H1 (cell line): ENCODE results near the gene PREX1. TPM values are rescaled to one million over a fixed set of nuclear protein-coding genes. Genes with fewer than 3 reads are reported as not detected.

Experiments
- CTCF ChIA-PET: fragments of 300-600 bp; sonication (Branson Sonifier 250); formaldehyde crosslinking; loops from one replicate; lab custom pipeline; 2021; ENCODE audit not compliant: partially characterized antibody; lab: Charles Lee
- POLR2A ChIA-PET: fragments of 300-600 bp; sonication (Branson Sonifier 250); formaldehyde crosslinking; loops from one replicate; lab custom pipeline; 2021; ENCODE audit warnings: inconsistent platforms; ENCODE audit not compliant: partially characterized antibody; lab: Charles Lee
- DNase-seq, 2 experiments: peaks; one replicate each; pipeline versions ENCODE4 v3.0.0 to v3.0.0-alpha.2; 2010 to 2022; ENCODE audit warnings: low spot score in 2 of 2, low read depth in 1 of 2, mixed read lengths in 1 of 2
- FAIRE-seq: peaks from 2 replicates; lab custom pipeline; 2011; peaks lifted over from hg19 to GRCh38; lab: Jason Lieb, UNC
- H2AFZ ChIP-seq: 2 replicates; pipeline ENCODE4 v1.8.1; 2012; ENCODE audit warnings: low read length, inconsistent platforms
- H2AK5ac ChIP-seq: 2 replicates; pipeline ENCODE4 v1.6.1; 2013; ENCODE audit warnings: low read depth, low read length
- H2BK120ac ChIP-seq: replicated peaks from 2 replicates; pipeline ENCODE3; 2013; ENCODE audit warnings: low read depth, low read length, inconsistent platforms
- H2BK12ac ChIP-seq: 2 replicates; pipeline ENCODE4 v1.6.1; 2013; ENCODE audit warnings: low read depth, low read length
- H2BK15ac ChIP-seq: 2 replicates; pipeline ENCODE4 v1.6.1; 2013; ENCODE audit warnings: low read length
- H2BK20ac ChIP-seq: 2 replicates; pipeline ENCODE4 v1.6.1; 2013; ENCODE audit warnings: low read length
- H2BK5ac ChIP-seq: 2 replicates; pipeline ENCODE4 v1.6.1; 2013; ENCODE audit warnings: low read depth, low read length
- H3K14ac ChIP-seq: 2 replicates; pipeline ENCODE4 v1.6.1; 2013; ENCODE audit warnings: inconsistent platforms; ENCODE audit not compliant: insufficient read length
- H3K18ac ChIP-seq: 2 replicates; pipeline ENCODE4 v1.6.1; 2013; ENCODE audit warnings: low read length; ENCODE audit errors: extremely low read depth
- H3K23ac ChIP-seq: 2 replicates; pipeline ENCODE4 v1.6.1; 2013; ENCODE audit warnings: inconsistent platforms; ENCODE audit not compliant: insufficient read length
- H3K23me2 ChIP-seq: 2 replicates; pipeline ENCODE4 v1.6.1; 2013; ENCODE audit warnings: low read depth, low read length
- H3K27ac ChIP-seq: 2 replicates; pipeline ENCODE4 v1.6.1; 2011; ENCODE audit warnings: low read depth, low read length, inconsistent platforms
- H3K27me3 ChIP-seq, 4 experiments: replicated peaks in 1 of 4; 1 replicate in 1 of 4; 2 replicates in 3 of 4; pipeline versions ENCODE4 v1.6.1 to v1.8.1; 2011 to 2013; ENCODE audit warnings: low read length in 3 of 4, mild to moderate bottlenecking in 3 of 4, inconsistent platforms in 2 of 4, mixed read lengths in 2 of 4, moderate library complexity in 1 of 4; ENCODE audit not compliant: control insufficient read depth in 3 of 4, insufficient read depth in 3 of 4; ENCODE audit errors: extremely low read depth in 1 of 4
- H3K36me3 ChIP-seq, 4 experiments: 2 replicates each; pipeline versions ENCODE4 v1.6.1 to v1.8.1; 2011 to 2013; ENCODE audit warnings: mild to moderate bottlenecking in 4 of 4, low read length in 3 of 4, moderate library complexity in 2 of 4, control low read depth in 1 of 4, inconsistent platforms in 1 of 4; ENCODE audit not compliant: insufficient read depth in 4 of 4, control insufficient read depth in 2 of 4
- H3K4ac ChIP-seq: replicated peaks from 2 replicates; pipeline ENCODE3; 2013; ENCODE audit warnings: low read length, low read depth, mixed read lengths, inconsistent platforms; ENCODE audit not compliant: insufficient read length
- H3K4me1 ChIP-seq, 4 experiments: replicated peaks in 1 of 4; 1 replicate in 1 of 4; 2 replicates in 3 of 4; pipeline versions ENCODE4 v1.6.1 to v1.8.1; 2011 to 2013; ENCODE audit warnings: low read length in 3 of 4, inconsistent platforms in 2 of 4, mixed read lengths in 1 of 4; ENCODE audit not compliant: insufficient read depth in 4 of 4, control insufficient read depth in 3 of 4
- H3K4me2 ChIP-seq, 2 experiments: 2 replicates each; pipeline versions ENCODE4 v1.6.1 to v1.8.1; 2011 to 2013; ENCODE audit warnings: low read depth in 2 of 2, low read length in 2 of 2, control low read depth in 1 of 2, inconsistent platforms in 1 of 2, mild to moderate bottlenecking in 1 of 2; ENCODE audit not compliant: insufficient read depth in 1 of 2
- H3K4me3 ChIP-seq, 4 experiments: fragments of 200-600, 300-600 bp in 1 of 4; sonication (generic), shearing (Covaris generic), sonication (Bioruptor Twin) in 1 of 4; 2 replicates each; pipeline versions ENCODE4 v1.5.1 to v1.8.1; 2011 to 2016; ENCODE audit warnings: low read length in 4 of 4, low read depth in 3 of 4, control low read depth in 2 of 4, inconsistent platforms in 2 of 4, mild to moderate bottlenecking in 2 of 4, mixed read lengths in 1 of 4, moderate library complexity in 1 of 4; ENCODE audit not compliant: insufficient read depth in 2 of 4; ENCODE audit errors: extremely low read depth in 1 of 4
- H3K56ac ChIP-seq: replicated peaks from 2 replicates; pipeline ENCODE3; 2013; ENCODE audit warnings: low read depth, mild to moderate bottlenecking, mixed read lengths, low read length, inconsistent platforms; ENCODE audit not compliant: insufficient read length
- H3K79me1 ChIP-seq: 2 replicates; pipeline ENCODE4 v1.6.1; 2013; ENCODE audit warnings: low read depth, low read length, control low read depth
- H3K79me2 ChIP-seq, 2 experiments: 2 replicates each; pipeline versions ENCODE4 v1.6.1 to v1.8.1; 2012 to 2013; ENCODE audit warnings: low read length in 2 of 2, mild to moderate bottlenecking in 2 of 2, inconsistent platforms in 1 of 2; ENCODE audit not compliant: insufficient read depth in 2 of 2, control insufficient read depth in 1 of 2
- H3K9ac ChIP-seq, 4 experiments: replicated peaks in 1 of 4; 1 replicate in 1 of 4; 2 replicates in 3 of 4; pipeline versions ENCODE4 v1.6.1 to v1.8.1; 2011 to 2013; ENCODE audit warnings: low read depth in 3 of 4, low read length in 3 of 4, control low read depth in 2 of 4, mild to moderate bottlenecking in 2 of 4, moderate library complexity in 2 of 4, inconsistent platforms in 1 of 4; ENCODE audit errors: extremely low read depth in 1 of 4
- H3K9me3 ChIP-seq, 2 experiments: 2 replicates each; pipeline versions ENCODE4 v1.6.1 to v1.8.1; 2012 to 2013; ENCODE audit warnings: mild to moderate bottlenecking in 2 of 2, moderate library complexity in 2 of 2, control low read depth in 1 of 2, inconsistent platforms in 1 of 2, low read depth in 1 of 2, low read length in 1 of 2, mixed read lengths in 1 of 2; ENCODE audit not compliant: insufficient read depth in 2 of 2
- H4K20me1 ChIP-seq, 2 experiments: replicated peaks in 1 of 2; 2 replicates each; pipeline versions ENCODE3 to v1.8.1; 2011 to 2013; ENCODE audit warnings: inconsistent platforms in 2 of 2, low read length in 2 of 2, mild to moderate bottlenecking in 1 of 2; ENCODE audit not compliant: insufficient read depth in 2 of 2, control insufficient read depth in 1 of 2
- H4K5ac ChIP-seq: 2 replicates; pipeline ENCODE4 v1.6.1; 2013; ENCODE audit warnings: low read length, low read depth, mixed read lengths, inconsistent platforms; ENCODE audit not compliant: insufficient read length
- H4K8ac ChIP-seq: 2 replicates; pipeline ENCODE4 v1.8.0; 2013; ENCODE audit warnings: mild to moderate bottlenecking, moderate library complexity, low read length, inconsistent platforms; ENCODE audit not compliant: insufficient read depth; ENCODE audit errors: extremely low read depth
- H4K91ac ChIP-seq: replicated peaks from 2 replicates; pipeline ENCODE3; 2013; ENCODE audit warnings: low read length, mixed read lengths, inconsistent platforms; ENCODE audit not compliant: insufficient read length
- BRCA1 ChIP-seq: IDR thresholded peaks from 2 replicates; pipeline ENCODE4 v1.6.1; 2012; ENCODE audit warnings: low read depth, low read length, improper control_type of control experiment
- KDM1A ChIP-seq: fragments of 200-600, 300-600 bp; sonication (generic); IDR thresholded peaks from 2 replicates; pipeline ENCODE4 v1.7.1; 2016; ENCODE audit warnings: mild to moderate bottlenecking, low read length, borderline replicate concordance
- TCF12 ChIP-seq: IDR thresholded peaks from 2 replicates; pipeline ENCODE4 v1.6.1; 2011; ENCODE audit warnings: low read depth, mild to moderate bottlenecking, low read length
- WGBS, 2 experiments: shearing (Covaris generic) in 1 of 2; methylation state at CpG; one replicate each; pipeline versions ENCODE4 v1.1.6 to v1.1.7; 2013 to 2015; ENCODE audit warnings: low lambda C conversion rate in 2 of 2, mixed read lengths in 2 of 2, inconsistent platforms in 1 of 2, low coverage in 1 of 2, missing lambda C conversion rate in 1 of 2; ENCODE audit not compliant: insufficient replicate concordance in 2 of 2, insufficient coverage in 1 of 2, insufficient read length in 1 of 2; ENCODE audit errors: extremely low coverage in 1 of 2, missing lambda C conversion rate in 1 of 2; 5-methylcytosine and 5-hydroxymethylcytosine counted together
- polyA plus RNA-seq, 7 experiments: library from polyadenylated mRNA; depleted of rRNA in 3 of 7; stranded (reverse) in 5 of 7; unstranded in 2 of 7; fragments of >200 nt in 5 of 7; fragments of 200-250 nt in 2 of 7; gene quantifications; 1 replicate in 5 of 7; 2 replicates in 1 of 7; 4 replicates in 1 of 7; pipeline versions ENCODE4 v1.2.1 to v1.2.3, GENCODE V29; 2011 to 2013; ENCODE audit warnings: missing spikeins in 2 of 7, mixed read lengths in 2 of 7
- total RNA-seq: library from RNA; stranded (reverse); fragmentation: NEBNext Ultra II Directional; extraction: Animal tissue kit (Norgen Biotek cat#: 25700); gene quantifications from 2 replicates; pipeline ENCODE4 v1.2.1, GENCODE V29; 2021

Gene PREX1
- total and polyA plus RNA-seq, 2 of the 8 experiments (the other 6 are each of a cell fraction or from before 2014, with no cell fraction given) = 10.7 to 12.8 TPM

DNA sequence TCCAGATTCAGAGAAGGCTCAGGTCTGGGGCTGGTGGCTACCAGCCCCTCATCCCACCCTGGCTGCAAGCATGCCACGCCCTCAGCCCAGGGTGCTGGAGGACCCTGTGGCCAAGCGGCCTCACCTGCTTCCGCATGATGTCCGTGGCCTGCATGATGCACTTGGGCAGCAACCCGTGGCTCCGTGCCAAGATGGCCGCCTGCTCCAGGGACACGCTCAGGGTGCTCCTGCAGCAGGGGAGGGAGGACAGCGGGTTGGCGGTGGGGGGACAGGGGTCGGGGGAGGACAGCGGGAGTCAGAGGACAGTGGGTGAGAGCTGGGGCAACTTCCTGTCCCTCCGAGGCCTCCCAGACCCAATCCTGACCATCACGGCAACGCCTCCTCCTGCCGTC, 200.1 kb downstream of the PREX1 start:
- Histone ChIP-seq H2AK5ac (no peak overlapping the region), H2BK5ac (no peak overlapping the region), H3K23me2 (no peaks in the 10 kb centered on the region), H4K8ac (no peak overlapping the region; the same call in 1 of the 2 replicates), H3K9ac (no peak overlapping the region), H4K5ac (no peak overlapping the region), H2BK20ac (no peak overlapping the region), H3K23ac (no peak overlapping the region), H3K27ac (no peak overlapping the region), H3K14ac (no peak overlapping the region), H3K4me3 (no peak overlapping the region), H3K36me3 (no peaks in the 10 kb centered on the region), H3K79me1 (no peaks in the 10 kb centered on the region), H3K4me2 (no peak overlapping the region), H2BK15ac (no peak overlapping the region), H3K4ac (no peak overlapping the region), H2AFZ (no peak overlapping the region), H4K91ac (no peak overlapping the region), H3K27me3 (no peaks in the 10 kb centered on the region), H3K9me3 (no peaks in the 10 kb centered on the region), H3K56ac (no peak overlapping the region), H4K20me1 (no peaks in the 10 kb centered on the region)
- WGBS, 2 experiments = 89% methylated on average over 8 of the region's 16 CpGs; no CpG with 5 or more reads in 1 of the 2 experiments
- CTCF ChIA-PET = no interaction called here
- DNase-seq = no peak
- TF ChIP-seq KDM1A (no peak), TCF12 (no peak), BRCA1 (no peak)
- TF ChIP-seq, all 59 proteins: peak for 0
- Histone ChIP-seq H3K18ac (no peak overlapping the region), H3K4me1 (peaks cover 0 to 6% (median 4%) of the 10 kb centered on the region in 4 experiments; a peak in 4 of 7 replicates), H2BK12ac (no peak overlapping the region), H3K79me2 (no peaks in the 10 kb centered on the region), H2BK120ac (no peak overlapping the region)
- POLR2A ChIA-PET = no interaction called here
- no peak for FAIRE-seq
